Effector CD8-positive, alpha-beta T cell (primary cell): ENCODE results near the gene CRLF1.

Experiments used
- DNase-seq: peaks from one replicate; lab custom pipeline; 2025; lab: John Stamatoyannopoulos, UW

CRLF1 gene

GRCh38 chr19:18557411-18558201 lies 49.0 kb downstream of the CRLF1 start, which contains the start of gene KXD1:
Gene KXD1 (plus strand): TSS chr19:18557870. CDS start chr19:18562057, 4,187 bp downstream.
- peak; percentile 95 for DNase-seq

GRCh38 chr19:18551631-18552030 lies 55.0 kb downstream of the CRLF1 start:
- no peak for DNase-seq

GRCh38 chr19:18543814-18544475 lies 62.7 kb downstream of the CRLF1 start:
- peak; percentile 29 for DNase-seq
